GM23248 (cell line): ENCODE data around the gene ARMH4. TPM values are rescaled to one million over a fixed set of nuclear protein-coding genes. Genes with fewer than 3 reads are reported as not detected.

ENCODE experiments used
- DNase-seq: peaks from one replicate; pipeline ENCODE4 v3.0.0-alpha.2; 2015
- H2AFZ ChIP-seq: fragments of 200-600 bp; sonication (generic); 2 replicates; pipeline ENCODE4 v1.6.1; 2016; ENCODE audit warnings: antibody characterized with exemption
- H3F3A ChIP-seq: fragments of 200-600 bp; sonication (generic); 2 replicates; pipeline ENCODE4 v1.6.1; 2016; ENCODE audit warnings: mild to moderate bottlenecking, antibody characterized with exemption, mixed run types; ENCODE audit not compliant: insufficient read depth
- H3K27ac ChIP-seq: fragments of 200-600 bp; sonication (generic); 2 replicates; pipeline ENCODE4 v1.5.1; 2016; ENCODE audit warnings: mild to moderate bottlenecking
- H3K27me3 ChIP-seq: fragments of 200-600 bp; sonication (generic); replicated peaks from 2 replicates; pipeline ENCODE4 v1.6.1; 2016; ENCODE audit warnings: mild to moderate bottlenecking; ENCODE audit not compliant: insufficient read depth
- H3K36me3 ChIP-seq: fragments of 200-600 bp; sonication (generic); 2 replicates; pipeline ENCODE4 v1.6.1; 2016; ENCODE audit warnings: low read depth, mild to moderate bottlenecking
- H3K4me1 ChIP-seq: fragments of 200-600 bp; sonication (generic); 2 replicates; pipeline ENCODE4 v1.6.1; 2016; ENCODE audit warnings: mild to moderate bottlenecking; ENCODE audit not compliant: insufficient read depth
- H3K4me2 ChIP-seq: fragments of 200-600 bp; sonication (generic); one replicate; pipeline ENCODE4 v1.6.1; 2016; ENCODE audit warnings: mild to moderate bottlenecking; ENCODE audit not compliant: unreplicated experiment
- H3K4me3 ChIP-seq: fragments of 200-600 bp; sonication (generic); 2 replicates; pipeline ENCODE4 v1.5.1; 2016; ENCODE audit warnings: mild to moderate bottlenecking
- H3K79me2 ChIP-seq: fragments of 200-600 bp; sonication (generic); 2 replicates; pipeline ENCODE4 v1.6.1; 2016; ENCODE audit warnings: mild to moderate bottlenecking; ENCODE audit not compliant: insufficient read depth
- H3K9ac ChIP-seq: fragments of 200-600 bp; sonication (generic); 2 replicates; pipeline ENCODE4 v1.6.1; 2016; ENCODE audit warnings: mild to moderate bottlenecking
- H3K9me2 ChIP-seq: fragments of 200-600 bp; sonication (generic); 2 replicates; pipeline ENCODE4 v1.6.1; 2016; ENCODE audit warnings: mixed run types, mild to moderate bottlenecking, moderate library complexity; ENCODE audit not compliant: insufficient read depth
- H3K9me3 ChIP-seq: fragments of 200-600 bp; sonication (generic); one replicate; pipeline ENCODE4 v1.6.1; 2017; ENCODE audit warnings: low read depth
- H4K20me1 ChIP-seq: fragments of 200-600 bp; sonication (generic); 2 replicates; pipeline ENCODE4 v1.6.0; 2016; ENCODE audit not compliant: insufficient read depth
- EZH2 ChIP-seq: fragments of 200-600 bp; sonication (generic); IDR thresholded peaks from 2 replicates; pipeline ENCODE4 v1.6.1; 2018; ENCODE audit warnings: antibody characterized with exemption, mild to moderate bottlenecking; ENCODE audit not compliant: insufficient read depth, poor library complexity, severe bottlenecking
- EZH2phosphoT487 ChIP-seq: fragments of 200-600 bp; sonication (generic); IDR thresholded peaks from 2 replicates; pipeline ENCODE4 v1.6.1; 2018; ENCODE audit warnings: antibody characterized with exemption, moderate library complexity, mild to moderate bottlenecking, low read depth; ENCODE audit not compliant: insufficient read depth
- WGBS, 2 experiments: methylation state at CpG; one replicate each; pipeline ENCODE4 v1.1.6; 2015 to 2017; ENCODE audit warnings: low lambda C conversion rate in 2 of 2, low coverage in 1 of 2; ENCODE audit errors: missing lambda C conversion rate in 2 of 2; 5-methylcytosine and 5-hydroxymethylcytosine counted together
- in situ Hi-C: fragments of 300-500 bp; cut with MboI; formaldehyde crosslinking; loops from 2 replicates; pipeline ENCODE4 v1.15.0; 2020
- polyA plus RNA-seq: library from polyadenylated mRNA; unstranded; fragments of >200 nt; fragmentation: Nextera tagmentation; extraction: Ambion mirVana; gene quantifications from 2 replicates; pipeline ENCODE4 v1.2.1, GENCODE V29; 2016
- total RNA-seq: library from RNA; depleted of rRNA; stranded (reverse); fragments of >200 nt; shearing (Covaris generic); gene quantifications from 2 replicates; pipeline ENCODE4 v1.2.3, GENCODE V29; 2014

ARMH4 gene
- total and polyA plus RNA-seq, 2 experiments from 2014 or later: 2.9 to 8.7 TPM

DNA sequence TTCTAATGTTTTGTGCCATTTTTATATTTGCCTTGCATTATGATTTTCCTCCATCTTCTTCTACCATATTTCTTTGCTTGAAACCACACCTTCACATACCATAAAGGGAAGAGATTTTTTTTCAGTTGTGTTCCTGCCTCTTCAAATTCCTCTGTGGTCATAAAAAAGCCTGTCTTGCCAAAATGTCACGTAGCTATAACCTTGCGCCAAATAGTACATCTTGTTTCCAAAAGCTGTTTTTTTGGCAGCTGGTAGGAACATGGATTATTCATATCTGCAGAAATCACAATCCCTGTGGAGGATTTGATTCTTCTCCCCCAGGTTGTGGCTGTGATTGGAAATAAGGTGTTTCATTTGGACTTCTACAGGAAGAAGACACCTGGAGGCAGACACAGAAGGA, 152.5 kb downstream of the ARMH4 start:
- 57 to 66% methylated on average over 2 of the region's 2 CpGs for WGBS, 2 experiments
- H4K20me1 ChIP-seq: no peaks in the 10 kb centered on the region
- in situ Hi-C loops: no loop called here
- H3K36me3 ChIP-seq: no peaks in the 10 kb centered on the region
- H3F3A ChIP-seq: no peaks in the 10 kb centered on the region
- H3K4me3 ChIP-seq: no peak overlapping the region
- no peaks in the 10 kb centered on the region for H3K27me3 ChIP-seq
- H3K27ac ChIP-seq: no peak overlapping the region
- H3K9me2 ChIP-seq: no peaks in the 10 kb centered on the region
- no peak for DNase-seq
- TF ChIP-seq EZH2 (no peak), EZH2phosphoT487 (no peak)
- no peaks in the 10 kb centered on the region for H3K79me2 ChIP-seq
- no peak overlapping the region for H3K9ac ChIP-seq
- no peak overlapping the region for H3K4me2 ChIP-seq
- no peaks in the 10 kb centered on the region for H3K9me3 ChIP-seq
- H3K4me1 ChIP-seq: no peaks in the 10 kb centered on the region
- no peak overlapping the region for H2AFZ ChIP-seq

DNA sequence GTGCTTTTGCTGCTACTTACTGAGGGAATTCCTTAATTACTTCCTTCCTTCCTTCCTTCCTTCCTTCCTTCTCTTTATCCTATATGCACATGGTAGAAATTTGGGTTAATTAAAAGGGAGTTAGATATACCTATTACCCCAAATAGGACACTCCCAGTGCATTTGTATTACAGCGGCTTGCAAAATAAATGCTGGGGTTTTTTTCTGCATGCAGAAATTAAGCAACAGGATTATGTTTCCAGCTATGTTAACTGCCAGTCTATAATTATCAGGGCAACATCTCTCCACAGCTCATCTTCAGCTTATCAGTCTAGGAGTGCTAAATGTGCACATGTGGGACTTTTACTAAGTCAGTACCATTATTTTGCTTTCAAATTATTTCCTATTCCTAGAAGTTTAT, 153.2 kb downstream of the ARMH4 start:
- no peak overlapping the region for H3K4me2 ChIP-seq
- no peak overlapping the region for H3K27ac ChIP-seq
- in situ Hi-C loops: no loop called here
- DNase-seq: no peak
- no peak overlapping the region for H2AFZ ChIP-seq
- H3K4me1 ChIP-seq: no peaks in the 10 kb centered on the region
- 83 to 89% methylated on average over 1 of the region's 1 CpG for WGBS, 2 experiments
- H3K79me2 ChIP-seq: no peaks in the 10 kb centered on the region
- no peak for TF ChIP-seq EZH2phosphoT487
- TF ChIP-seq EZH2: no peak
- no peaks in the 10 kb centered on the region for H3K27me3 ChIP-seq
- H3K9ac ChIP-seq: no peak overlapping the region
- H4K20me1 ChIP-seq: no peaks in the 10 kb centered on the region
- no peaks in the 10 kb centered on the region for H3K9me3 ChIP-seq
- no peaks in the 10 kb centered on the region for H3K36me3 ChIP-seq
- H3K9me2 ChIP-seq: no peaks in the 10 kb centered on the region
- H3F3A ChIP-seq: no peaks in the 10 kb centered on the region
- no peak overlapping the region for H3K4me3 ChIP-seq

DNA sequence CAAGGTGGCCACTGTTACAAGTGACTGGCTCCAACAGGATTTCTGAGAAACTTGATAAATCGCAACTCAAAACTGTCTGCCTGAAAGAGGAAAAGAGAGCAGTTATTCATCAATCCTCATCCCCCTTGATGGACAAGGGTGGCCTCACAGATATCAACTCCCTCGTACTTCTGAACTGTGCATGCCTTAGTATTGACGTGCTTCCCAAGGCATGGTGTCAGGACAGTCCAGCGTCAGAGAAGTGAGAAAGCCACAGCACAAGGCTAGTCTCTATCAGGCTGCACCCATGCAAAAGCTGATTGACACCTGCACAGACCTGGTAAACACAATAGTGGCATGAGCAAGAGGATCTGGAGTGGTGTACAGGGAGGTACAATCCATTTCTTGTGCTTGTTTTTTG, 160.7 kb downstream of the ARMH4 start:
- H3K27me3 ChIP-seq: no peaks in the 10 kb centered on the region
- no peak overlapping the region for H3K27ac ChIP-seq
- no peak overlapping the region for H3K4me2 ChIP-seq
- H3F3A ChIP-seq: no peaks in the 10 kb centered on the region
- no peak for DNase-seq
- no peaks in the 10 kb centered on the region for H3K79me2 ChIP-seq
- TF ChIP-seq EZH2phosphoT487 (no peak), EZH2 (no peak)
- no peaks in the 10 kb centered on the region for H3K9me3 ChIP-seq
- no peaks in the 10 kb centered on the region for H3K36me3 ChIP-seq
- H3K9ac ChIP-seq: no peak overlapping the region
- WGBS, 2 experiments: 37 to 39% methylated on average over 4 of the region's 4 CpGs
- H3K4me3 ChIP-seq: no peak overlapping the region
- in situ Hi-C loops: no loop called here
- no peaks in the 10 kb centered on the region for H3K9me2 ChIP-seq
- H4K20me1 ChIP-seq: no peaks in the 10 kb centered on the region
- H2AFZ ChIP-seq: no peak overlapping the region
- H3K4me1 ChIP-seq: no peaks in the 10 kb centered on the region

DNA sequence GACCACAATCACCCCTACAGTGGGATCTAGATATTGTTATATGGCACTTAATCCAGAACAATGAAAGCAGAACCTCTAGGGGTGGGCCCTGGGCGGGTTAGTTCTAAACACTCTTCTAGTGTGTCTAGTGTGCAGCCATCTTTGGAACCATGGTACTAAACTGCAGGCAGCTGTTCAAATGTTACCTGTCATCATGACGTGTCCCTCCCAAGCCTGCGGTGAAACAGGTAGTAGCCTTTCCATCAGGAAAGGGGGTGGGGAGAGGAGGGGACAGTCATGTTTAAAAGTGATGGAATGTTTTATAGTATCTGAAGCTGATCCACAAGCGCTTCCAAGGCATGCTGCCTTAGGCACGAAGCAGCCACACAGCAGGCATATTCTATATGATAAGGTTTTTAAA, 163.6 kb downstream of the ARMH4 start:
- H3K36me3 ChIP-seq: no peaks in the 10 kb centered on the region
- WGBS, 2 experiments: 48 to 54% methylated on average over 5 of the region's 5 CpGs
- no peaks in the 10 kb centered on the region for H4K20me1 ChIP-seq
- no peaks in the 10 kb centered on the region for H3K79me2 ChIP-seq
- H3K27ac ChIP-seq: no peak overlapping the region
- no peaks in the 10 kb centered on the region for H3F3A ChIP-seq
- no peaks in the 10 kb centered on the region for H3K9me3 ChIP-seq
- in situ Hi-C loops: no loop called here
- no peaks in the 10 kb centered on the region for H3K4me1 ChIP-seq
- DNase-seq: no peak
- no peaks in the 10 kb centered on the region; the same call in 1 of the 2 replicates for H3K27me3 ChIP-seq
- H3K4me3 ChIP-seq: no peak overlapping the region
- no peak overlapping the region for H2AFZ ChIP-seq
- H3K9ac ChIP-seq: no peak overlapping the region
- no peak for TF ChIP-seq EZH2phosphoT487
- no peak for TF ChIP-seq EZH2
- H3K9me2 ChIP-seq: no peaks in the 10 kb centered on the region
- no peak overlapping the region for H3K4me2 ChIP-seq

DNA sequence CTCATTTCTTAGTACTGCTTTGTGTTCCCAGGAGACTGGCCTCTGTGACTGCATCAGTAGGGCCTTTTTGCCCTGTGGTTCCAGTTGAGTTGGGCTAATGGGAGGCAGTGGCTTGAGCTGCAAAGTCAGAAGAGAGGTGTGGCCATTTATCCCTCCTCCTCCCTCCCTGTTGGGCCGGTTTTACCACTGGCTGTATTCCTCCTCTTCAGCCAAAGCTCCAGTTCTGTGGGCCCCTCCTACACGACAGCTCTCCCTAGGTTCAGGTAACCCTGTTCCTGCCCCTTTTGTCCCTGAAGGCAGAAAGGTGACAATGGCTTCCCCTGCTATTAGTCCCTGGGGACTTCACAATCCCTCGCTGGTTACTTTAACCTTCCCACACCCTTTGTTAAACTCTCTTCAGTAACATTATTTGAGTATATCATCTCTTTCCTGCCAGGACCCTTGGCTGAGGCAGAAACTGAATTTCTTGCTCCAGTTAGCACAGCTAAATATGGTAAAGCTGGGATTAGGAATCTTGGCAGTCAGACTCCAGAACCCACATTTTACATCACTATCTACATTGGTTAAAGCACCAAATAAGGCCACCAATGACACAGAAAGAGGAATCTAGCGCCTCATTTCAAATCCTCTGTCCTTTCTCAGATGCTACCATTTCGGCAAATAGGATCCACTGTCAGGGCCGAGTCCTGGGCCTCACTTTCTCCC, 164.3 kb downstream of the ARMH4 start:
- H3K36me3 ChIP-seq: no peaks in the 10 kb centered on the region
- no peaks in the 10 kb centered on the region for H3K79me2 ChIP-seq
- H3K4me1 ChIP-seq: no peaks in the 10 kb centered on the region
- 44 to 57% methylated on average over 6 of the region's 6 CpGs for WGBS, 2 experiments
- no peaks in the 10 kb centered on the region for H3K9me3 ChIP-seq
- H2AFZ ChIP-seq: no peak overlapping the region
- in situ Hi-C loops: no loop called here
- H3K4me2 ChIP-seq: no peak overlapping the region
- H3K4me3 ChIP-seq: no peak overlapping the region
- H4K20me1 ChIP-seq: no peaks in the 10 kb centered on the region
- H3F3A ChIP-seq: no peaks in the 10 kb centered on the region
- no peak overlapping the region for H3K27ac ChIP-seq
- no peak overlapping the region for H3K9ac ChIP-seq
- H3K27me3 ChIP-seq: no peaks in the 10 kb centered on the region; the same call in 1 of the 2 replicates
- no peaks in the 10 kb centered on the region for H3K9me2 ChIP-seq
- DNase-seq: no peak
- TF ChIP-seq EZH2phosphoT487 (no peak), EZH2 (no peak)
